Measurements from ENCODE around the gene CDC20.
A peak's percentile ranks its signal among the peaks of the same experiment; 100 is the strongest.
"Not testable (repeated sequence)": the region's sequence is repeated elsewhere in the genome, so short reads cannot be mapped to it uniquely, and the experiment has no call there.

The CDC20 gene

DNA sequence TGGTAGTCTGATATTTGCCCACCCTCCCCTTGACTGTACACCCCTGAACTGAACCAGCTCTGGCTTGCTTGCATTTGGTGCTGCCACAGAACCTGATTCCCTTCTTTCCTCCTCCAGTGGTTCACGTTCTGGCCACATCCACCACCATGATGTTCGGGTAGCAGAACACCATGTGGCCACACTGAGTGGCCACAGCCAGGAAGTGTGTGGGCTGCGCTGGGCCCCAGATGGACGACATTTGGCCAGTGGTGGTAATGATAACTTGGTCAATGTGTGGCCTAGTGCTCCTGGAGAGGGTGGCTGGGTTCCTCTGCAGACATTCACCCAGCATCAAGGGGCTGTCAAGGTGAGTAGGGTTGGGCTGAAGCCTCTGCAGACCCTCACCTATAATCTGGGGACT is 1.8 kb downstream of the CDC20 start:
- H3K36me3 Mint-ChIP-seq (ENCODE audit: low read depth): peaks cover 42% of the 10 kb centered on the region
- peaks cover 59% of the 10 kb centered on the region for H3K4me1 Mint-ChIP-seq (ENCODE audit: low read depth)
- H3K27ac Mint-ChIP-seq: no peak overlapping the region
- no peaks in the 10 kb centered on the region for H3K9me3 Mint-ChIP-seq
- peak overlapping the region; percentile 96 for H3K4me3 Mint-ChIP-seq
- H3K27me3 Mint-ChIP-seq (ENCODE audit: low read depth): no peaks in the 10 kb centered on the region

DNA sequence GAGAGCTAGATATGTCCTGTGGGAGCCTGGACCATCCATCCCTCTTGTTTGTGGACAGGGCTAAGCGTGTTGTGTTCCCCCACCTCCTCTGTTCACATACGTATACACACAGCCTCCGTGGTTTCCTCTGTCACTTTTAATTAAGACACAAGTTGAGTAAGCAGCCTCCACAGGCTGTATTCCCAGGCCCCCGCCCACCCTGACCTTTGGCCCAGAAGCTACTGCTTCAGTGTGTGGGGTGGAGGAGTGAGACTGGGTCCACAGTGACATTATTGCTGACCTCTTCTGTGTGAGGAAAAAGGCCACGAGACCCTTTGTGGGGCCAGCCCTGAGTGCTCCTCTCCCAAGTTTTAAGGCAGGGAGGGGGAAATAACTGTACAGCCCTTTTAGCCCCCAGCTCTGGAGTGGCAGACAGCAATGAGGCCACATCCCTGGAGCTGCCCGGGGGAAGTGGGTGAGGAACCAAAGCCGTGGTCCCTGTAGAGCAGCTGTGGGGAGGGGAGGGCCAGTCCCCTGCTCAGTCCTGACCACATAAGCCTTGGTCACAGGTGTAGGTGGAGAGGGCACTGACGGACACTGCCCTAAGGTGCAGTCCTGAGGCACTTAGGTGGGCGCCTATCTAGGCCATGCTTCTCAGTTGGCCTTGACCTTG is 4.6 kb downstream of the CDC20 start:
- H3K9me3 Mint-ChIP-seq: no peaks in the 10 kb centered on the region
- no peaks in the 10 kb centered on the region for H3K27me3 Mint-ChIP-seq (ENCODE audit: low read depth)
- peak overlapping the region; percentile 0 for H3K4me3 Mint-ChIP-seq
- H3K27ac Mint-ChIP-seq: peak overlapping the region; percentile 65
- H3K36me3 Mint-ChIP-seq (ENCODE audit: low read depth): peaks cover 46% of the 10 kb centered on the region
- peaks cover 61% of the 10 kb centered on the region for H3K4me1 Mint-ChIP-seq (ENCODE audit: low read depth)

DNA sequence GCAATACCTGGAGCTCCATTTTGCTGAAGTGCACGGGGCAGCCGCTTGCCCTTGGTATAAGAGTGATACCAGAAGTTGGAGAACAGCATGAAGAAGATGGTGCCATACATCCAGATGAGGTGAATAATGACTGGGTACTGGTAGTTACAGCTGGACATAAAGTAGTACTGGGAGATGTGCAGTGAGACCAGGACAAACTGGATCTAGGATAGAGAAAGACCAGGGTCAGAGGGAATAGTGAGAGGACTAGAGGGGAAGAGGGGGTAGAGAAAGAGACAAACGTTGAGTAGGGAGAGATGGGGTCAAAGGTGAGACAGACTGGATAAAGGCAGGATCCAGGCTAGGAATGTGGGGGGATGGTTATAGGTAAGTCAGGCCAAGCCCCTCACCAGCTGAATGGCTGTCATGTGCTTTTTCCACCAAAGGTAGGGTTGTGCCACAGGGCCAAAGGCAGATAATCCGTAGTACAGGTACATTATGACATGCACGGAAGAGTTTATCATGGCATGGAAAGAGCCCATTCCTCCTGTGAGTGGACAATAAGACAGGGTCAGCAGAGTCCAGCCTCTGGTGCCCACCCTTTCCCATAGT is 5.2 kb downstream of the CDC20 start:
- Mint-ChIP-seq H3K4me3 (peak overlapping the region; percentile 0), H3K36me3 (ENCODE audit: low read depth) (peaks cover 45% of the 10 kb centered on the region), H3K27me3 (ENCODE audit: low read depth) (no peaks in the 10 kb centered on the region), H3K4me1 (ENCODE audit: low read depth) (peaks cover 62% of the 10 kb centered on the region), H3K27ac (peak overlapping the region; percentile 65), H3K9me3 (no peaks in the 10 kb centered on the region)

DNA sequence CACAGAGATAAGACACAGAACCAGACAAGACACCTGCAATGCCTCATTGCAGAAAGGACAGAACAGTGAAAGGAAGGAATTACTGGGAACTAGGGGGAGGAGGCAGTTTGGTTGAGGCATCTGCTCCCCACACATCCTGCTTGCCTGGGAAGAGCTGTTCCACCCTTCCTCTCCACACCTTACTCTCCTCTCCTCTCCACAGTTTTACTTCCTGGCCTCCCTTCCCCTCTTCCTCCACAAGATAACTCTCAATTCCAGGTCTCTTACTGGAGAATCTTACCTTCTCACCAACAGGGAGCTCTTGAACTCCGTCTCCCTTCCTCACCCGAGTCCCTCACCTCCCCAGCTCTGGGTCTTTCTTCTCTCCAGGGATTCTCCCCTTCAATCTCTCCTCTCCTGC is 6.9 kb downstream of the CDC20 start:
- Mint-ChIP-seq H3K9me3 (no peaks in the 10 kb centered on the region), H3K4me3 (peak overlapping the region; percentile 58), H3K4me1 (ENCODE audit: low read depth) (peaks cover 55% of the 10 kb centered on the region), H3K36me3 (ENCODE audit: low read depth) (peaks cover 37% of the 10 kb centered on the region), H3K27me3 (ENCODE audit: low read depth) (no peaks in the 10 kb centered on the region), H3K27ac (peak overlapping the region; percentile 80)

- H3K4me1 Mint-ChIP-seq (ENCODE audit: low read depth): peaks cover 53% of the 10 kb centered on the region
- peak overlapping the region; percentile 80 for H3K27ac Mint-ChIP-seq
- no peaks in the 10 kb centered on the region for H3K9me3 Mint-ChIP-seq
- no peaks in the 10 kb centered on the region for H3K27me3 Mint-ChIP-seq (ENCODE audit: low read depth)
- peak overlapping the region; percentile 58 for H3K4me3 Mint-ChIP-seq
- H3K36me3 Mint-ChIP-seq (ENCODE audit: low read depth): peaks cover 35% of the 10 kb centered on the region
Observed at GRCh38 chr1:43366179-43366578, 7.4 kb downstream of the CDC20 start.

- peak overlapping the region; percentile 90 for H3K4me3 Mint-ChIP-seq
- peaks cover 51% of the 10 kb centered on the region for H3K4me1 Mint-ChIP-seq (ENCODE audit: low read depth)
- H3K36me3 Mint-ChIP-seq (ENCODE audit: low read depth): peaks cover 30% of the 10 kb centered on the region
- peak overlapping the region; percentile 86 for H3K27ac Mint-ChIP-seq
- H3K27me3 Mint-ChIP-seq (ENCODE audit: low read depth): no peaks in the 10 kb centered on the region
- no peaks in the 10 kb centered on the region for H3K9me3 Mint-ChIP-seq
Observed at GRCh38 chr1:43366601-43367025, 7.8 kb downstream of the CDC20 start.

- H3K4me3 Mint-ChIP-seq: peak overlapping the region; percentile 90
- H3K27me3 Mint-ChIP-seq (ENCODE audit: low read depth): no peaks in the 10 kb centered on the region
- no peaks in the 10 kb centered on the region for H3K9me3 Mint-ChIP-seq
- peak overlapping the region; percentile 86 for H3K27ac Mint-ChIP-seq
- H3K4me1 Mint-ChIP-seq (ENCODE audit: low read depth): peaks cover 44% of the 10 kb centered on the region
- peaks cover 24% of the 10 kb centered on the region for H3K36me3 Mint-ChIP-seq (ENCODE audit: low read depth)
Observed at GRCh38 chr1:43367026-43367903, 8.5 kb downstream of the CDC20 start.

- Mint-ChIP-seq H3K27ac (peak within 1 kb of the TSS; percentile 86), H3K4me1 (ENCODE audit: low read depth) (peaks cover 42% of the 10 kb centered on the region), H3K36me3 (ENCODE audit: low read depth) (peaks cover 21% of the 10 kb centered on the region), H3K4me3 (peak within 1 kb of the TSS; percentile 93), H3K27me3 (ENCODE audit: low read depth) (no peaks in the 10 kb centered on the region), H3K9me3 (no peaks in the 10 kb centered on the region)
Observed at GRCh38 chr1:43367904-43368645, 9.3 kb downstream of the CDC20 start, which contains the start of gene ELOVL1. ELOVL1 (minus strand) TSS chr1:43368011; CDS start chr1:43365609, 2,402 bp downstream.

DNA sequence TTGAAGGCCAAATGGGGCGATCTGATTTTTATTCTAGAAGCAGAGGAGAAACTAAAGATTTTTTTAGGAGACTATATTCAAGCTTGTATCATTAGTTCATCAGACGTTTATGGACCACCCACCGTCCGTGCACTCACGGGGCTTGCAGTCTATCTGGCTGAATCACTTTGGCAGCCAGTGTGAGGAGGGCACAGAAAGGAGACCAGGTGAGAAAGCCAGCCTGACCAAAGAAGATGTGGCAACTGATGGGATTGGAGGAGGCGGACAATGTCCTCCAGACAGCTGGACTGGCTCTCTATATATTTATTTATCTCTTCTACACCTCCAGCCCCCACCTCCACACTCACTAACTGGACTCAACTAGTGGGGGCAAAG is 9.9 kb downstream of the CDC20 start:
- no peaks in the 10 kb centered on the region for H3K27me3 Mint-ChIP-seq (ENCODE audit: low read depth)
- H3K27ac Mint-ChIP-seq: peak overlapping the region; percentile 82
- H3K4me1 Mint-ChIP-seq (ENCODE audit: low read depth): peaks cover 41% of the 10 kb centered on the region
- peak overlapping the region; percentile 93 for H3K4me3 Mint-ChIP-seq
- H3K9me3 Mint-ChIP-seq: no peaks in the 10 kb centered on the region
- H3K36me3 Mint-ChIP-seq (ENCODE audit: low read depth): peaks cover 20% of the 10 kb centered on the region

GRCh38 chr1:43369779-43370178 is 11.0 kb downstream of the CDC20 start:
- not testable (repeated sequence) for H3K27ac Mint-ChIP-seq; H3K27me3 Mint-ChIP-seq (ENCODE audit: low read depth); H3K4me3 Mint-ChIP-seq; H3K9me3 Mint-ChIP-seq
- peaks cover 10% of the 10 kb centered on the region for H3K36me3 Mint-ChIP-seq (ENCODE audit: low read depth)
- H3K4me1 Mint-ChIP-seq (ENCODE audit: low read depth): peaks cover 32% of the 10 kb centered on the region

DNA sequence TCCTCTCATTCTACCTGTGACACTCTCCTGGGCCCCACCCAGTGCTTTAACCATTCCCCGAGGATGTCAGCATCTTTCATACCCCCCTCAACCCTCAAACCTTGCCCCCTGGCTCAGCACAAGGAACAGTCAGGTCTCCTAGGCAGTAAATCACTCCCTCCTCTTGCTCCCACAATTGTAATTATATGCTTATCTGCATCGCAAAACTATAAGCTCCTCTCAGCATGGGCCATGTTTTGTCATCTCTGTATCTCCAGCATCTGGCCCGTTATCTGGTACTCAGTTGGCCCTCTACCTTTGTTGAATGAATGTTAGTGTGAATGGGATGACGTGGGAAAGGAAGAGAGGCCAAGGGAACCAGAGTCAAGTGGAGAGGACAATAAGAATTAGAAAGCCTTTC is 11.8 kb downstream of the CDC20 start:
- peak overlapping the region; percentile 1 for H3K4me3 Mint-ChIP-seq
- no peak overlapping the region for H3K27ac Mint-ChIP-seq

GRCh38 chr1:43372172-43372571 is 13.4 kb downstream of the CDC20 start:
- no peak overlapping the region for H3K4me3 Mint-ChIP-seq
- H3K27me3 Mint-ChIP-seq (ENCODE audit: low read depth): no peaks in the 10 kb centered on the region
- no peaks in the 10 kb centered on the region for H3K9me3 Mint-ChIP-seq
- H3K4me1 Mint-ChIP-seq (ENCODE audit: low read depth): peaks cover 15% of the 10 kb centered on the region
- peaks cover 6% of the 10 kb centered on the region for H3K36me3 Mint-ChIP-seq (ENCODE audit: low read depth)
- H3K27ac Mint-ChIP-seq: no peak overlapping the region

More for the DNA sequence above, 11.8 kb downstream of the CDC20 start:
- peaks cover 10% of the 10 kb centered on the region for H3K36me3 Mint-ChIP-seq (ENCODE audit: low read depth)
- no peaks in the 10 kb centered on the region for H3K9me3 Mint-ChIP-seq
- peaks cover 24% of the 10 kb centered on the region for H3K4me1 Mint-ChIP-seq (ENCODE audit: low read depth)
- H3K27me3 Mint-ChIP-seq (ENCODE audit: low read depth): no peaks in the 10 kb centered on the region

GRCh38 chr1:43373066-43373940 is 14.5 kb downstream of the CDC20 start:
- Mint-ChIP-seq H3K27ac (no peak overlapping the region), H3K4me1 (ENCODE audit: low read depth) (peaks cover 13% of the 10 kb centered on the region), H3K36me3 (ENCODE audit: low read depth) (peaks cover 5% of the 10 kb centered on the region), H3K9me3 (no peaks in the 10 kb centered on the region), H3K27me3 (ENCODE audit: low read depth) (no peaks in the 10 kb centered on the region), H3K4me3 (no peak overlapping the region)
